Thyroid gland (tissue), 4 donors: Measurements from ENCODE around the gene SLC16A14. TPM values are rescaled to one million over a fixed set of nuclear protein-coding genes. Genes with fewer than 3 reads are reported as not detected.

Source experiments
- small RNA-seq: library from RNA; depleted of rRNA; stranded (forward); fragments of <200 nt; gene quantifications from one replicate; pipeline ENCODE3, GENCODE V24; 2016
- total RNA-seq, 4 donors: library from RNA; depleted of rRNA; stranded (reverse); fragments of >200 nt; gene quantifications; one replicate each; pipeline ENCODE4 v1.2.3, GENCODE V29; 2016

SLC16A14 gene
- total RNA-seq, 4 donors from 2014 or later, result 1.8 to 3.8 (median 2.0) TPM

Small RNA genes lying within 50 kb of the gene (small RNA-seq; reads per million reads assigned to genes)
- not detected for gene RNY4P19

Other genes with a start within 250 kb of the SLC16A14 start
- 100 to 1,000 TPM; 155 to 273 (median 184) TPM for gene TRIP12, start 146.9 kb downstream of the SLC16A14 start, total RNA-seq
- 10 to 100 TPM in 2 of 4 donors, 1 to 10 TPM in 2; 4.7 to 17.9 (median 11.3) TPM for gene FBXO36, start 146.4 kb downstream of the SLC16A14 start, total RNA-seq
- 10 to 100 TPM; 17.7 to 66.2 (median 23.5) TPM for gene SP110, start 151.1 kb upstream of the SLC16A14 start, total RNA-seq
- gene SP140, start 156.8 kb upstream of the SLC16A14 start, total RNA-seq, result 1 to 10 TPM in 2 of 4 donors, under 1 TPM in 2; 0.58 to 1.2 (median 0.95) TPM